ENCODE data around the gene FMO2.

DNA sequence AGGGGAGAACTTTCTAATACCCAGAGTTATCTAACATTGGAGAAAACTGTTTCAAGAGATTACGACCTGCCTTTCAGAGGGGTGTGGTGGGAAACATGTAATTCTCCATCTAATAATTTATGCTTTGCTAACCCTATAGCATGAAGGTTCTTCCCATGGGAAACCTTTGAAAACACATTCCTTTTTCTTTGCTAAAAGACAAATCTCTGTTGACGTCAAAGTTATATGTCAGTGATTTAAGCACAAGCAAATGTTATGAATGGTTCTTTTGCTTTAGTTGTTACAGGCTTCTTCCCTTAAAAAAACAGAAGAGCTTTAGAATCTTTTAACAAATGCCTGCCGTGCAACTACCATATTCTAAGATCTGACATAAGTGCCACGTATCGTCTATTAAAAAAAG is 19.2 kb downstream of the FMO2 start:
- TF ChIP-seq, protein P1, sequence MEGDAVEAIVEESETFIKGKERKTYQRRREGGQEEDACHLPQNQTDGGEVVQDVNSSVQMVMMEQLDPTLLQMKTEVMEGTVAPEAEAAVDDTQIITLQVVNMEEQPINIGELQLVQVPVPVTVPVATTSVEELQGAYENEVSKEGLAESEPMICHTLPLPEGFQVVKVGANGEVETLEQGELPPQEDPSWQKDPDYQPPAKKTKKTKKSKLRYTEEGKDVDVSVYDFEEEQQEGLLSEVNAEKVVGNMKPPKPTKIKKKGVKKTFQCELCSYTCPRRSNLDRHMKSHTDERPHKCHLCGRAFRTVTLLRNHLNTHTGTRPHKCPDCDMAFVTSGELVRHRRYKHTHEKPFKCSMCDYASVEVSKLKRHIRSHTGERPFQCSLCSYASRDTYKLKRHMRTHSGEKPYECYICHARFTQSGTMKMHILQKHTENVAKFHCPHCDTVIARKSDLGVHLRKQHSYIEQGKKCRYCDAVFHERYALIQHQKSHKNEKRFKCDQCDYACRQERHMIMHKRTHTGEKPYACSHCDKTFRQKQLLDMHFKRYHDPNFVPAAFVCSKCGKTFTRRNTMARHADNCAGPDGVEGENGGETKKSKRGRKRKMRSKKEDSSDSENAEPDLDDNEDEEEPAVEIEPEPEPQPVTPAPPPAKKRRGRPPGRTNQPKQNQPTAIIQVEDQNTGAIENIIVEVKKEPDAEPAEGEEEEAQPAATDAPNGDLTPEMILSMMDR (IDR thresholded peaks at IDR 0.05), result no peak
- TF ChIP-seq POLR2A (IDR thresholded peaks at IDR 0.05) (no peak), POLR2AphosphoS5 (IDR thresholded peaks at IDR 0.05) (no peak)
